ENCODE measurements around the gene PPFIA2. TPM values are rescaled to one million over a fixed set of nuclear protein-coding genes. Genes with fewer than 3 reads are reported as not detected.

Gene PPFIA2
- total RNA-seq, 1 experiment from 2014 or later = 1.1 TPM

GRCh38 chr12:81543621-81544139 is 215.5 kb downstream of the PPFIA2 start:
- DNase-seq (ENCODE audit: low spot score) (no peak), ATAC-seq (no peak)
- no peak for TF ChIP-seq ATF3 (CRISPR knock-in tag; conservative IDR thresholded peaks at IDR 0.05)
- TF ChIP-seq STAT6 (CRISPR knock-in tag; conservative IDR thresholded peaks at IDR 0.05; ENCODE audit: low read depth) = no peak
- no peak for TF ChIP-seq ZNF232 (CRISPR knock-in tag; IDR thresholded peaks at IDR 0.05)
- TF ChIP-seq AFF4 (CRISPR knock-in tag; IDR thresholded peaks at IDR 0.05; ENCODE audit: borderline replicate concordance) = no peak
- no peak for TF ChIP-seq GABPB1 (CRISPR knock-in tag; IDR thresholded peaks at IDR 0.05)
- no peak for TF ChIP-seq ZBTB21 (CRISPR knock-in tag; IDR thresholded peaks at IDR 0.05; ENCODE audit: borderline replicate concordance)
- TF ChIP-seq ZNF263 (CRISPR knock-in tag; IDR thresholded peaks at IDR 0.05; ENCODE audit: low read depth) = no peak
- TF ChIP-seq FOXP1 (CRISPR knock-in tag; IDR thresholded peaks at IDR 0.05; ENCODE audit: borderline replicate concordance) = no peak
- Mint-ChIP-seq H3K4me1 (peaks cover 16% of the 10 kb centered on the region), H3K4me3 (no peak overlapping the region), H3K9me3 (no peaks in the 10 kb centered on the region), H3K27ac (no peak overlapping the region), H3K36me3 (no peaks in the 10 kb centered on the region), H3K27me3 (ENCODE audit: low read depth) (no peaks in the 10 kb centered on the region)
- ChIA-PET POLR2A (no interaction called here), CTCF (no interaction called here)

- Mint-ChIP-seq H3K4me1 (peaks cover 16% of the 10 kb centered on the region), H3K4me3 (no peak overlapping the region), H3K9me3 (no peaks in the 10 kb centered on the region), H3K27ac (no peak overlapping the region), H3K36me3 (no peaks in the 10 kb centered on the region), H3K27me3 (ENCODE audit: low read depth) (no peaks in the 10 kb centered on the region)
- peak; percentile 90 for ATAC-seq
- ChIA-PET POLR2A (no interaction called here), CTCF (no interaction called here)
- DNase-seq (ENCODE audit: low spot score) = no peak
- no peak for TF ChIP-seq MLX (CRISPR knock-in tag; IDR thresholded peaks at IDR 0.05)
- TF ChIP-seq ZNF532 (CRISPR knock-in tag; IDR thresholded peaks at IDR 0.05; ENCODE audit: borderline replicate concordance) = no peak
- no peak for TF ChIP-seq HMGA2 (CRISPR knock-in tag; IDR thresholded peaks at IDR 0.05)
- TF ChIP-seq SP1 (CRISPR knock-in tag; conservative IDR thresholded peaks at IDR 0.05) = no peak
- no peak for TF ChIP-seq CREM (CRISPR knock-in tag; IDR thresholded peaks at IDR 0.05)
- no peak for TF ChIP-seq ATF1 (CRISPR knock-in tag; IDR thresholded peaks at IDR 0.05)
- TF ChIP-seq ETV6 (CRISPR knock-in tag; IDR thresholded peaks at IDR 0.05) = no peak
- no peak for TF ChIP-seq FOXJ3 (CRISPR knock-in tag; IDR thresholded peaks at IDR 0.05; ENCODE audit: borderline replicate concordance)
- no peak for TF ChIP-seq ATF2 (CRISPR knock-in tag; IDR thresholded peaks at IDR 0.05; ENCODE audit: borderline replicate concordance, low read depth)
- no peak for TF ChIP-seq ZNF423 (CRISPR knock-in tag; IDR thresholded peaks at IDR 0.05)
- TF ChIP-seq NFYB (CRISPR knock-in tag; conservative IDR thresholded peaks at IDR 0.05; ENCODE audit: low read depth) = no peak
Measured at GRCh38 chr12:81542065-81543010, 216.8 kb downstream of the PPFIA2 start.

Data from WTC11 (cell line).